OCI-LY1 (cell line): ENCODE measurements around the gene CCDC194.

Experiments used
- H2AFZ ChIP-seq: fragments of 200-600 bp; sonication (generic), shearing (Covaris generic); 2 replicates; pipeline ENCODE4 v1.6.0; 2014; ENCODE audit warnings: antibody characterized with exemption, mild to moderate bottlenecking, low read length
- H3F3A ChIP-seq: fragments of 200-600 bp; sonication (generic), shearing (Covaris generic); 2 replicates; pipeline ENCODE4 v1.6.0; 2014; ENCODE audit warnings: mild to moderate bottlenecking, antibody characterized with exemption, low read length, moderate library complexity; ENCODE audit not compliant: insufficient read depth
- H3K27ac ChIP-seq: fragments of 200-600 bp; sonication (generic); 2 replicates; pipeline ENCODE4 v1.5.1; 2014; ENCODE audit warnings: low read length, mixed run types, mild to moderate bottlenecking, low read depth; ENCODE audit not compliant: poor library complexity, severe bottlenecking
- H3K27me3 ChIP-seq: fragments of 200-600 bp; sonication (generic); 2 replicates; pipeline ENCODE4 v1.6.0; 2014; ENCODE audit warnings: antibody characterized with exemption, mild to moderate bottlenecking, low read length, moderate library complexity; ENCODE audit not compliant: insufficient read depth
- H3K36me3 ChIP-seq: fragments of 200-600 bp; sonication (generic); 2 replicates; pipeline ENCODE4 v1.6.1; 2014; ENCODE audit warnings: mild to moderate bottlenecking, antibody characterized with exemption, low read length, moderate library complexity, mixed read lengths; ENCODE audit not compliant: insufficient read depth
- H3K4me1 ChIP-seq: fragments of 200-600 bp; sonication (generic); 2 replicates; pipeline ENCODE4 v1.5.1; 2014; ENCODE audit warnings: mild to moderate bottlenecking, low read length, moderate library complexity; ENCODE audit not compliant: insufficient read depth, severe bottlenecking
- H3K4me2 ChIP-seq: fragments of 200-600 bp; sonication (generic), shearing (Covaris generic); 2 replicates; pipeline ENCODE4 v1.6.1; 2014; ENCODE audit warnings: low read length
- H3K4me3 ChIP-seq: fragments of 200-600 bp; sonication (generic); 2 replicates; pipeline ENCODE4 v1.5.1; 2014; ENCODE audit warnings: low read length, low read depth, mild to moderate bottlenecking, mixed read lengths; ENCODE audit not compliant: poor library complexity, severe bottlenecking
- H3K79me2 ChIP-seq: fragments of 200-600 bp; shearing (Covaris generic); 2 replicates; pipeline ENCODE4 v1.6.1; 2016; ENCODE audit warnings: mixed run types, low read length, mixed read lengths; ENCODE audit not compliant: insufficient read depth
- H3K9ac ChIP-seq: fragments of 200-600 bp; sonication (generic), shearing (Covaris generic); 2 replicates; pipeline ENCODE4 v1.6.1; 2014; ENCODE audit warnings: mild to moderate bottlenecking, low read length, mixed read lengths
- H3K9me2 ChIP-seq: fragments of 200-600 bp; sonication (generic), shearing (Covaris generic); 2 replicates; pipeline ENCODE4 v1.6.1; 2014; ENCODE audit warnings: low read depth, mild to moderate bottlenecking, low read length, mixed read lengths
- H3K9me3 ChIP-seq: fragments of 200-600 bp; shearing (Covaris generic); 2 replicates; pipeline ENCODE4 v1.6.1; 2014; ENCODE audit warnings: low read length, mixed read lengths
- H4K20me1 ChIP-seq: fragments of 200-600 bp; sonication (generic), shearing (Covaris generic); 2 replicates; pipeline ENCODE4 v1.6.0; 2016; ENCODE audit warnings: mild to moderate bottlenecking, low read length; ENCODE audit not compliant: insufficient read depth
- EZH2 ChIP-seq: fragments of 200-600 bp; sonication (generic), shearing (Covaris generic); IDR thresholded peaks from 2 replicates; pipeline ENCODE4 v1.8.0; 2017; ENCODE audit warnings: borderline replicate concordance, mixed run types, mild to moderate bottlenecking, antibody characterized with exemption, low read length, moderate library complexity, mixed read lengths
- TF ChIP-seq, protein P1 (sequence below): fragments of 200-600 bp; sonication (generic), shearing (Covaris generic); IDR thresholded peaks from 2 replicates; pipeline ENCODE4 v1.5.1; 2017; ENCODE audit warnings: mild to moderate bottlenecking, antibody characterized with exemption, low read length, moderate library complexity, mixed read lengths

Gene CCDC194

DNA sequence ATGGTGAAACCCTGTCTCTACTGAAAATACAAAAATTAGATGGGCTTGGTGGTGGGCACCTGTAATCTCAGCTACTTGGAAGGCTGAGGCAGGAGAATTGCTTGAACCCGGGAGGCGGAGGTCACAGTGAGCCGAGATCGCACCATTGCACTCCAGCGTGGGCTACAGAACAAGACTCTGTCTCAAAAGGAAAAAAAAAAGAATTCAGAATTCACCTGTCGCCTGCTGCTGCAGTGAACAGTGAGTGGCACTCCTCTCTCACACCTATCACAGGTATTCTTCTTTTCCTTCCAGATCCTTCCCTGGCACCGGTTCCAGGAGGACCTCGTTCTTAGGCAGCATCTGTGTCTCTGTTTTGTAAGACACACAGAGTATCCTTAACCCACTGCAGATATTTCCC lies 20.1 kb upstream of the CCDC194 start:
- Histone ChIP-seq H2AFZ (no peak overlapping the region), H4K20me1 (no peaks in the 10 kb centered on the region), H3K9me2 (no peaks in the 10 kb centered on the region), H3F3A (no peaks in the 10 kb centered on the region), H3K9me3 (no peaks in the 10 kb centered on the region), H3K4me3 (no peak overlapping the region), H3K36me3 (peaks cover 19% of the 10 kb centered on the region; the same call in 1 of the 2 replicates), H3K4me1 (peaks cover 22% of the 10 kb centered on the region), H3K27me3 (no peaks in the 10 kb centered on the region), H3K4me2 (no peak overlapping the region), H3K27ac (no peak overlapping the region), H3K79me2 (no peaks in the 10 kb centered on the region), H3K9ac (no peak overlapping the region)
- TF ChIP-seq, protein P1, sequence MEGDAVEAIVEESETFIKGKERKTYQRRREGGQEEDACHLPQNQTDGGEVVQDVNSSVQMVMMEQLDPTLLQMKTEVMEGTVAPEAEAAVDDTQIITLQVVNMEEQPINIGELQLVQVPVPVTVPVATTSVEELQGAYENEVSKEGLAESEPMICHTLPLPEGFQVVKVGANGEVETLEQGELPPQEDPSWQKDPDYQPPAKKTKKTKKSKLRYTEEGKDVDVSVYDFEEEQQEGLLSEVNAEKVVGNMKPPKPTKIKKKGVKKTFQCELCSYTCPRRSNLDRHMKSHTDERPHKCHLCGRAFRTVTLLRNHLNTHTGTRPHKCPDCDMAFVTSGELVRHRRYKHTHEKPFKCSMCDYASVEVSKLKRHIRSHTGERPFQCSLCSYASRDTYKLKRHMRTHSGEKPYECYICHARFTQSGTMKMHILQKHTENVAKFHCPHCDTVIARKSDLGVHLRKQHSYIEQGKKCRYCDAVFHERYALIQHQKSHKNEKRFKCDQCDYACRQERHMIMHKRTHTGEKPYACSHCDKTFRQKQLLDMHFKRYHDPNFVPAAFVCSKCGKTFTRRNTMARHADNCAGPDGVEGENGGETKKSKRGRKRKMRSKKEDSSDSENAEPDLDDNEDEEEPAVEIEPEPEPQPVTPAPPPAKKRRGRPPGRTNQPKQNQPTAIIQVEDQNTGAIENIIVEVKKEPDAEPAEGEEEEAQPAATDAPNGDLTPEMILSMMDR = no peak
- TF ChIP-seq EZH2 = no peak

DNA sequence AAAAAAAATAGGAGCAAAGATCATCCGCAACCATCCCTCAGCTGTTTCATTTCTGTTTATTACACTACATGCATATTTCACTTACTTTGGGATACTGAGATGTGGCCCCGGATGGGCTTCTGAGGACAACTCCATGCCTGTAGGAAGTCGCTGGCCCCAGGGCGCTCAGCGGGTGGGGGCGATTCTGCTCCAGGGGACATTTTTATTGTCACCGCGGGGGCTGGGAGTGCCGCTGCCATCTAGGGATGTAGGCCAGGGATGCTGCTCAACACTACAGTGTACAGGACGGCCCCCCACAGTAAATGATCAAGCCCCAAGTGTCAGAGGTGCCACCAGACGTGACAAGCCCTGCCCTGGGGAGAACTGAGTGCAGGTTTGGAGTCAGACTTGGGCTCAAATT lies 17.8 kb upstream of the CCDC194 start:
- no peak overlapping the region for H3K4me3 ChIP-seq
- TF ChIP-seq, protein P1 = no peak
- no peak for TF ChIP-seq EZH2
- H3K27ac ChIP-seq = peak overlapping the region; percentile 48
- H4K20me1 ChIP-seq = no peaks in the 10 kb centered on the region
- no peaks in the 10 kb centered on the region for H3K9me2 ChIP-seq
- peaks cover 19% of the 10 kb centered on the region; the same call in 1 of the 2 replicates for H3K36me3 ChIP-seq
- H3K4me2 ChIP-seq = no peak overlapping the region; the same call in 1 of the 2 replicates
- no peak overlapping the region for H2AFZ ChIP-seq
- no peak overlapping the region; the same call in 1 of the 2 replicates for H3K9ac ChIP-seq
- H3K4me1 ChIP-seq = peaks cover 21% of the 10 kb centered on the region
- no peaks in the 10 kb centered on the region for H3K79me2 ChIP-seq
- H3K9me3 ChIP-seq = no peaks in the 10 kb centered on the region
- no peaks in the 10 kb centered on the region for H3F3A ChIP-seq
- no peaks in the 10 kb centered on the region for H3K27me3 ChIP-seq

DNA sequence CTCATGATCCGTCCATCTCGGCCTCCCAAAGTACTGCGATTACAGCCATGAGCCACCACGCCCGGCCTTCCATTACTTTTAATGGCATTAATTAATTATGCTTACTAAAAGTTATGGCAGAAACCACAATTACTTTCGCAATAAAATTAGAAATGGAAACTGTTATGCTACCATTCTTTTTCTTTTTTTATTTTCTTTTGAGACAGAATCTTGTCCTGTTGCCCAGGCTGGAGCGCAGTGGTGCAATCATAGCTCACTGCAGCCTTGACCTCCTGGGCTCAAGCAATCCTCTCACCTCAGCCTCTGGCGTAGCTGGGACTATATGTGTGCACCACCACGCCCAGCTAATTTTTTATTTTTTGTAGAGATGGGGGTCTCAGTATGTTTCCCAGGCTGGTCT lies 16.0 kb upstream of the CCDC194 start:
- H3K9me2 ChIP-seq = no peaks in the 10 kb centered on the region
- H3K4me2 ChIP-seq = no peak overlapping the region
- no peak overlapping the region for H2AFZ ChIP-seq
- H3K4me1 ChIP-seq = peaks cover 35% of the 10 kb centered on the region
- H3K9ac ChIP-seq = no peak overlapping the region
- no peaks in the 10 kb centered on the region for H3K27me3 ChIP-seq
- H3K9me3 ChIP-seq = no peaks in the 10 kb centered on the region
- no peak overlapping the region for H3K4me3 ChIP-seq
- peaks cover 5% of the 10 kb centered on the region; the same call in 1 of the 2 replicates for H3K79me2 ChIP-seq
- H3F3A ChIP-seq = no peaks in the 10 kb centered on the region
- no peak for TF ChIP-seq EZH2
- TF ChIP-seq, protein P1 = no peak
- H3K27ac ChIP-seq = no peak overlapping the region
- no peaks in the 10 kb centered on the region for H4K20me1 ChIP-seq
- H3K36me3 ChIP-seq = peaks cover 15% of the 10 kb centered on the region; the same call in 1 of the 2 replicates
